AG04450 (cell line): Measurements from ENCODE around the gene SERHL2. TPM values are rescaled to one million over a fixed set of nuclear protein-coding genes. Genes with fewer than 3 reads are reported as not detected.
"Not testable (repeated sequence)": the region's sequence is repeated elsewhere in the genome, so short reads cannot be mapped to it uniquely, and the experiment has no call there.

Source experiments
- CTCF ChIA-PET: fragments of 300-600, 350-600 bp; formaldehyde crosslinking; extraction: SDS; loops from one replicate; lab custom pipeline; 2022; ENCODE audit warnings: antibody characterized with exemption, inconsistent platforms; lab: Charles Lee
- POLR2A ChIA-PET: fragments of 350-600 bp; formaldehyde crosslinking; extraction: SDS; loops from one replicate; lab custom pipeline; 2021; ENCODE audit warnings: antibody characterized with exemption, inconsistent platforms; lab: Yijun Ruan, JAX
- DNase-seq: peaks from one replicate; pipeline ENCODE4 v3.0.0-alpha.2; 2011; ENCODE audit warnings: low read depth, low spot score
- H3K27ac ChIP-seq: one replicate; pipeline ENCODE4 v1.5.1; 2012; ENCODE audit warnings: low read depth, low read length, control low read depth
- H3K27me3 ChIP-seq: one replicate; pipeline ENCODE4 v1.6.0; 2012; ENCODE audit warnings: low read length; ENCODE audit not compliant: control insufficient read depth, insufficient read depth
- H3K4me3 ChIP-seq: 2 replicates; pipeline ENCODE4 v1.5.1; 2011; ENCODE audit warnings: mild to moderate bottlenecking, low read depth, low read length, control low read depth
- H3K9me3 ChIP-seq: 2 replicates; pipeline ENCODE4 v1.5.1; 2012; ENCODE audit warnings: low read length; ENCODE audit not compliant: control insufficient read depth, insufficient read depth
- CTCF ChIP-seq: IDR thresholded peaks from 2 replicates; pipeline ENCODE4 v1.5.1; 2011; ENCODE audit warnings: low read depth, low read length, control low read depth, inconsistent platforms
- polyA plus RNA-seq: library from polyadenylated mRNA; depleted of rRNA; stranded (reverse); fragments of >200 nt; gene quantifications from 2 replicates; pipeline ENCODE4 v1.2.3, GENCODE V29; 2011

The SERHL2 gene
- polyA plus RNA-seq, 1 experiment = 6.6 TPM

DNA sequence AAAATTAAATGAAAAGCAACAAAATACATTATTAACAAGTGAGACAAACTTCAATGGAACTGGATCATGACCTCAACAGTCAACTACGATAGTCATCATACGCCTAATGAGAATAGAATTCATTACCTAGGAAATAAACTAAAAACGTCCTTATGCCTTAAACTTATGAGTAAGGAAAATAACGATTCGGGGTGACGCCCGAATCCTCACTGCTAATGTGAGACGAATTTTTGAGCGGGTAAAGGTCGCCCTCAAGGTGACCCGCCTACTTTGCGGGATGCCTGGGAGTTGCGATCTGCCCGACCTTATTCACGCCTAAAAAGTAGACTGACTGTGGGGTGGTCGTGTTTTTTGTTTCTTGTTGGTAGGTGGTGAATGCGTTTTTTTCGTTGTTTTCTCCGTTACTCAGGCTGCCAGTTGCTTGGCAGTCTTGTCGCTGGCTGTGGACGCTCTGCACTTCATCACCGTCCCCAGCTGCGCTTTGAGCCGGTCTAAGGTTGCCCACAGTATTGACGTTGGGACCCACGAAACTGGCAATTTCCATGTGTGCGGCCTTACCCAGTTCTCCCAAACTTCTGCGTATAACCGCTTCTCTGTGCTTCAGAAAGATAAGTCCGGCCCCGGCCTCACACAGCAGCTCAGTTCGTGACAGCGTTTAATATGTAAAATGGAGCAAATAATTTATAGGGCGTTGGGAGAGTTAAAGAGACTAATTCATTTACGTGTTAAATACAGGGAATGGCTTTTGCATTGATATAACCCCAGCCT lies 61.5 kb downstream of the SERHL2 start:
- Histone ChIP-seq H3K27ac (peak overlapping the region; percentile 97), H3K27me3 (no peaks in the 10 kb centered on the region), H3K9me3 (no peaks in the 10 kb centered on the region), H3K4me3 (peak overlapping the region; percentile 39)
- POLR2A ChIA-PET = interaction anchor here (0.5 to 2.1 kb wide), 18 partner anchors 11 to 1675 kb away, joined by 3 to 18 read pairs (median 4); partner anchors contain the start of gene CYB5R3
- CTCF ChIA-PET = no interaction called here
- peak; percentile 99 for DNase-seq
- no peak for TF ChIP-seq CTCF

- POLR2A ChIA-PET = interaction anchor here (0.6 to 2.0 kb wide), 8 partner anchors 18 to 255 kb away, joined by 3 to 12 read pairs (median 4); partner anchors contain the start of gene CYB5R3
- peak overlapping the region; percentile 29; the same call in 1 of the 2 replicates for H3K4me3 ChIP-seq
- H3K27me3 ChIP-seq, DNase-seq, H3K9me3 ChIP-seq, CTCF ChIA-PET: not testable (repeated sequence)
- H3K27ac ChIP-seq = peak overlapping the region; percentile 97
Measured at GRCh38 chr22:42615860-42616175, 62.1 kb downstream of the SERHL2 start.

- no peak for TF ChIP-seq CTCF
- CTCF ChIA-PET = no interaction called here
- H3K4me3 ChIP-seq = no peak overlapping the region
- POLR2A ChIA-PET = interaction anchor here (0.7 kb wide), 1 partner anchor 187 kb away, joined by 4 read pairs; no protein-coding TSS in a partner anchor
- no peak for DNase-seq
- H3K27ac ChIP-seq = no peak overlapping the region
- no peaks in the 10 kb centered on the region for H3K27me3 ChIP-seq
- no peaks in the 10 kb centered on the region for H3K9me3 ChIP-seq
Measured at GRCh38 chr22:42617155-42617983, 63.6 kb downstream of the SERHL2 start.

- no peak for DNase-seq
- ChIA-PET CTCF (interaction anchor here (1.8 kb wide), 1 partner anchor 200 kb away, joined by 6 read pairs; no protein-coding TSS in a partner anchor), POLR2A (no interaction called here)
- Histone ChIP-seq H3K9me3 (no peaks in the 10 kb centered on the region), H3K27ac (no peak overlapping the region), H3K4me3 (no peak overlapping the region), H3K27me3 (no peaks in the 10 kb centered on the region)
- TF ChIP-seq CTCF = no peak
Measured at GRCh38 chr22:42619261-42620063, 65.7 kb downstream of the SERHL2 start.

DNA sequence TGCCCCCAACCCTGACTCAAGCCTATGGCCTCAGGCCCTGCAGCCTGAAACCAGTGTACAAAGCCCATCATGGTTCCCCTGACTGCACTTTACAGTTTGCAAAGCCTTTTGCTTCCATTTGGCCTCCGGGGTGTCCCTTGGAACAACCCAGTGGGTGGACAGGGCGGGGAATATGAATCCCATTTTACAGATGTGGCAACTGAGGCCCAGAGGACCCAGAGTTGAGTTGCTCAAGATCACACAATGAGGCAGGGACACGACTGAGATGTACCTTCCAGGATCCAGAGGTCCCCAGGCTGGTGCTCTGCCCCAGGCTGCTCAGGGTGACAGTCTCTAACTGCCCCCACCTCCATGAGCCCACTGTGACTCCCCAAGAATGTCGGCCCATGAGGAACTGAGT lies 66.3 kb downstream of the SERHL2 start:
- TF ChIP-seq CTCF = no peak
- H3K27me3 ChIP-seq = no peaks in the 10 kb centered on the region
- no peak overlapping the region for H3K27ac ChIP-seq
- H3K9me3 ChIP-seq = no peaks in the 10 kb centered on the region
- no peak overlapping the region for H3K4me3 ChIP-seq
- CTCF ChIA-PET = interaction anchor here (1.8 to 5.3 kb wide), 2 partner anchors 199 to 200 kb away, joined by 6 to 86 read pairs; no protein-coding TSS in a partner anchor
- POLR2A ChIA-PET = no interaction called here
- no peak for DNase-seq
